RWPE1 (cell line): ENCODE measurements around the gene ALK.
"Not testable (repeated sequence)": the region's sequence is repeated elsewhere in the genome, so short reads cannot be mapped to it uniquely, and the experiment has no call there.

Experiments
- CTCF ChIA-PET: fragments of 350-600 bp; sonication (Branson Sonifier 250); formaldehyde crosslinking; extraction: SDS; loops from one replicate; lab custom pipeline; 2021; lab: Yijun Ruan, JAX
- POLR2A ChIA-PET: fragments of 400-600 bp; formaldehyde crosslinking; extraction: SDS; loops from one replicate; lab custom pipeline; 2020; ENCODE audit warnings: antibody characterized with exemption; ENCODE audit not compliant: low non-redundant PET; lab: Yijun Ruan, JAX
- DNase-seq: peaks from one replicate; pipeline ENCODE4 v3.0.0; 2012; ENCODE audit warnings: low spot score
- H3K27ac ChIP-seq: fragments of 450-650 bp; 2 replicates; pipeline ENCODE4 v1.5.1; 2017
- CTCF ChIP-seq: fragments of 450-650 bp; conservative IDR thresholded peaks from 2 replicates; pipeline ENCODE4 v1.5.1; 2017; ENCODE audit warnings: low read depth, mild to moderate bottlenecking

ALK gene

GRCh38 chr2:29831560-29831959 is 89.8 kb downstream of the ALK start:
- H3K27ac ChIP-seq, result no peak overlapping the region
- DNase-seq, result no peak
- CTCF ChIA-PET, result no interaction called here
- POLR2A ChIA-PET, result no interaction called here
- no peak for TF ChIP-seq CTCF

GRCh38 chr2:29829841-29830240 is 91.5 kb downstream of the ALK start:
- H3K27ac ChIP-seq, result no peak overlapping the region
- TF ChIP-seq CTCF, result no peak
- POLR2A ChIA-PET, result no interaction called here
- no peak for DNase-seq
- CTCF ChIA-PET, result no interaction called here

GRCh38 chr2:29824145-29824544 is 97.2 kb downstream of the ALK start:
- POLR2A ChIA-PET, DNase-seq, H3K27ac ChIP-seq: not testable (repeated sequence)
- CTCF ChIA-PET, result interaction anchor here (0.7 kb wide), 1 partner anchor 12 kb away, joined by 3 read pairs; no protein-coding TSS in a partner anchor

- no peak overlapping the region for H3K27ac ChIP-seq
- no peak for TF ChIP-seq CTCF
- POLR2A ChIA-PET, result no interaction called here
- no peak for DNase-seq
- CTCF ChIA-PET, result no interaction called here
These were observed 99.8 kb downstream of the ALK start for GRCh38 chr2:29821591-29821990.

GRCh38 chr2:29819570-29819969 is 101.8 kb downstream of the ALK start:
- H3K27ac ChIP-seq, result no peak overlapping the region
- ChIA-PET CTCF (no interaction called here), POLR2A (no interaction called here)
- no peak for TF ChIP-seq CTCF
- no peak for DNase-seq

GRCh38 chr2:29817801-29818680 is 103.3 kb downstream of the ALK start:
- H3K27ac ChIP-seq, result no peak overlapping the region
- CTCF ChIA-PET, result interaction anchor here (0.7 kb wide), 1 partner anchor 83 kb away, joined by 5 read pairs; no protein-coding TSS in a partner anchor
- no peak for TF ChIP-seq CTCF
- no peak for DNase-seq
- POLR2A ChIA-PET, result no interaction called here

- no peak overlapping the region for H3K27ac ChIP-seq
- no peak for DNase-seq
- ChIA-PET POLR2A (no interaction called here), CTCF (interaction anchor here (0.7 kb wide), 1 partner anchor 84 kb away, joined by 5 read pairs; no protein-coding TSS in a partner anchor)
- TF ChIP-seq CTCF, result no peak
These were observed 104.1 kb downstream of the ALK start for GRCh38 chr2:29817299-29817698.
